ENCODE results near the gene RHBDL3.
"Not testable (repeated sequence)": the region's sequence is repeated elsewhere in the genome, so short reads cannot be mapped to it uniquely, and the experiment has no call there.

Gene RHBDL3

DNA sequence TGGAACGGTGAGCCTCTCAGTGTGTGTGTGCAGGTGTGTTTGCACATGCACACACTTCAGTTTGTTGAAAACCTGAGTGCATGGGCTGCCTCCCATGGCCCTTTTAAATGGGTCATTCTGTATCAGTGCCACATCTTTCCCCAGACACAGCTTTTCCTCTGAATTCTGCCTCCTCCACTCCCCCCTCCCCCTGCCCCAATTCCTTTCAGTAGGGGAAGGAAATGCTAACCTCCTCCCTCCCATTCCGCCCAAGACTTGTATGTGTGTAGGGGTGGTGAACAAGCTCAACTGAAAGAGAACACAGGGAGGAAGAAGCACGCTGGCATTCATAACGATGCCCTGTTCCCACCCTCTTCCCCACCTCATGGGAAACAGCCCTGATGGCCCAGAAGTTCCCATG is 42.0 kb downstream of the RHBDL3 start:
- Histone ChIP-seq H3K4me1 (ENCODE audit: control insufficient read depth, insufficient read depth, low read length) (peaks cover 31% of the 10 kb centered on the region), H3K9ac (ENCODE audit: low read length) (no peak overlapping the region), H3K9me3 (ENCODE audit: control insufficient read depth, insufficient read depth, low read depth, low read length) (no peaks in the 10 kb centered on the region), H3K27ac (ENCODE audit: low read depth, low read length) (no peak overlapping the region), H3K4me3 (ENCODE audit: low read depth, low read length) (no peak overlapping the region), H3K36me3 (ENCODE audit: control insufficient read depth, insufficient read depth, low read length) (no peaks in the 10 kb centered on the region; the same call in 1 of the 2 replicates), H3K27me3 (ENCODE audit: control insufficient read depth, insufficient read depth, low read length) (no peaks in the 10 kb centered on the region)

DNA sequence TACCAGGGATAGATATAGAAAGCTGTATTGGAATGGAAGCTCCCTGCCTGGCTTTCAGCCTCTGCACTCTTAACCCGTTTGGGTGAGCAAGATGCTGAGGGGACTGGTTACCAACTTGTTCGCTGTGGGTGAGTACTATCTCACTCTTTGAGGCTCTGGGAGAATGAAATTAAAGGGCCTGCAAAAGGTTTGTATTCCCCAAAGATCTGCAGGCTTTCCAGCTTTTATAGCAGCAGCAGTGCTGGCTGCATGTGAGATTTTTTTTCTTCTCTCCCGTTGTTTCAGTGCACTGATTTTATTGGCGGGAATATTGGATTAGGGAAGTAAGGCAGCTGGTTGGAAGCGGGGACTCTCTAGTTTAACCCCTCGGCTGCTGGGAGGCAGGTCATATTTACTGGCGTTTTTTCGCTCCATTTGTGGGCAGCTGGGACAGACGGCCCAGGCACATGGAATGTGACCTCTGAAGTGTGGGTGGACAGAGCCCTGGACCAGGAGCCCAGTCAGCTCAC is 45.5 kb downstream of the RHBDL3 start:
- Histone ChIP-seq H3K9me3 (ENCODE audit: control insufficient read depth, insufficient read depth, low read depth, low read length) (no peaks in the 10 kb centered on the region), H3K27ac (ENCODE audit: low read depth, low read length) (no peak overlapping the region), H3K4me3 (ENCODE audit: low read depth, low read length) (no peak overlapping the region), H3K4me1 (ENCODE audit: control insufficient read depth, insufficient read depth, low read length) (peaks cover 13% of the 10 kb centered on the region), H3K36me3 (ENCODE audit: control insufficient read depth, insufficient read depth, low read length) (no peaks in the 10 kb centered on the region; the same call in 1 of the 2 replicates), H3K27me3 (ENCODE audit: control insufficient read depth, insufficient read depth, low read length) (no peaks in the 10 kb centered on the region), H3K9ac (ENCODE audit: low read length) (no peak overlapping the region)

DNA sequence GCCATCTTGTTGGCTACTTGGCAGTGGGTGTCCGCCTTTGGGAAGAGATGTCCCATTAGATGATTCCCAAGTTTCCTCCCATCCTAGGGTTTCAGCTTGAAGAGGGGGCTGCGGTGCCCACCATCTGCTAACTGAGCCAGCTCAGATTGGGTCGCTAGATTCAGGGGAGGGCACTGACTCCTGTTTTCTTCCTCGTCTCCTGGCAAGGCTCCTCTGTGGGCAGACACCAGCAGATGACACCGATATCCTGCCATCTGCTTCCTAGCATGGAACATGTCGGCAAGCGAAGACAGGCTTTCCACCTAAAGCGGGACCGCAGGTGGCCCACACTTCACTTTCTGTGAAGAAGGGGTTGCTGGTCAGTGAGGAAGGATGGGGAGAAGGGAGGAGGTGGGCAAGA is 49.0 kb downstream of the RHBDL3 start:
- no peaks in the 10 kb centered on the region for H3K9me3 ChIP-seq (ENCODE audit: control insufficient read depth, insufficient read depth, low read depth, low read length)
- H3K27ac ChIP-seq (ENCODE audit: low read depth, low read length) = no peak overlapping the region
- H3K4me3 ChIP-seq (ENCODE audit: low read depth, low read length) = no peak overlapping the region
- no peaks in the 10 kb centered on the region for H3K36me3 ChIP-seq (ENCODE audit: control insufficient read depth, insufficient read depth, low read length)
- H3K27me3 ChIP-seq (ENCODE audit: control insufficient read depth, insufficient read depth, low read length) = no peaks in the 10 kb centered on the region
- H3K4me1 ChIP-seq (ENCODE audit: control insufficient read depth, insufficient read depth, low read length) = peaks cover 15% of the 10 kb centered on the region
- no peak overlapping the region for H3K9ac ChIP-seq (ENCODE audit: low read length)

DNA sequence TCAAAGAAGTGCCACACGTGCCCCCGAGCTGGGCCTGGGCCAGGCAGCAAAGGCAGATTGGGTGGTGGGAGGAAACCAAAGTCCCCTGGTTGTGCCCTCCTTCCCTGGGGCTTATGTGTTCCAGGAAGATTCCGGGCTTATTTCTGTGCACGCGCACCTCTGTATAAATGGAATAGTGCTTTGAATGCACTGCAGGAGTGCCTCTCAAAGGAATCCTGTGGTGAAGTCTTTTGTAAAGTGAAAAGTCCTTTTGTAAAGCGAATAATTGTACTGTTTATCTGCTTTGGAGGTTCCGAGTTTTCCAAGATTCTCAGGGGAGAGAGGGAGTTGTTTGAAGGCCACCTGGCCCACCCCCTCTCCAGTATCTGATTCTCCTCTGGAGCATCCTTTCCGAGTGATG is 49.5 kb downstream of the RHBDL3 start:
- H3K36me3 ChIP-seq (ENCODE audit: control insufficient read depth, insufficient read depth, low read length) = no peaks in the 10 kb centered on the region
- no peak overlapping the region for H3K27ac ChIP-seq (ENCODE audit: low read depth, low read length)
- peaks cover 15% of the 10 kb centered on the region for H3K4me1 ChIP-seq (ENCODE audit: control insufficient read depth, insufficient read depth, low read length)
- H3K9ac ChIP-seq (ENCODE audit: low read length) = no peak overlapping the region
- no peaks in the 10 kb centered on the region for H3K27me3 ChIP-seq (ENCODE audit: control insufficient read depth, insufficient read depth, low read length)
- no peak overlapping the region for H3K4me3 ChIP-seq (ENCODE audit: low read depth, low read length)
- H3K9me3 ChIP-seq (ENCODE audit: control insufficient read depth, insufficient read depth, low read depth, low read length) = no peaks in the 10 kb centered on the region

DNA sequence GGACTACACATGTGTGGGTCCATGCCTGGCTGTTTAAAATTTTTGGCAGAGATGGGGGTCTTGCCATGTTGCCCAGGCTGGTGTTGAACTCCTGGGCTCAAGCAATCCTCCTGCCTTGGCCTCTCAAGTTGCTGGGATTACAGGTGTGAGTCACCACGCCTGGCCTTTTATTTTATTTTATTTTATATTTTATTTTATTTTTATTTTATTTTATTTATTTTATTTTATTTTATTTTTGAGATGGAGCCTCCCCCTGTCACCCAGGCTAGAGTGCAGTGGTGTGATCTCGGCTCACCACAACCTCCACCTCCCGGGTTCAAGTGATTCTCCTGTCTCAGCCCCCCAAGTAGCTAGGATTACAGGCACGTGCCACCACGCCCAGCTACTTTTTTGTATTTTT is 51.0 kb downstream of the RHBDL3 start:
- H3K36me3 ChIP-seq (ENCODE audit: control insufficient read depth, insufficient read depth, low read length); H3K27ac ChIP-seq (ENCODE audit: low read depth, low read length); H3K9ac ChIP-seq (ENCODE audit: low read length); H3K4me3 ChIP-seq (ENCODE audit: low read depth, low read length); H3K27me3 ChIP-seq (ENCODE audit: control insufficient read depth, insufficient read depth, low read length); H3K9me3 ChIP-seq (ENCODE audit: control insufficient read depth, insufficient read depth, low read depth, low read length): not testable (repeated sequence)
- H3K4me1 ChIP-seq (ENCODE audit: control insufficient read depth, insufficient read depth, low read length) = peaks cover 15% of the 10 kb centered on the region

DNA sequence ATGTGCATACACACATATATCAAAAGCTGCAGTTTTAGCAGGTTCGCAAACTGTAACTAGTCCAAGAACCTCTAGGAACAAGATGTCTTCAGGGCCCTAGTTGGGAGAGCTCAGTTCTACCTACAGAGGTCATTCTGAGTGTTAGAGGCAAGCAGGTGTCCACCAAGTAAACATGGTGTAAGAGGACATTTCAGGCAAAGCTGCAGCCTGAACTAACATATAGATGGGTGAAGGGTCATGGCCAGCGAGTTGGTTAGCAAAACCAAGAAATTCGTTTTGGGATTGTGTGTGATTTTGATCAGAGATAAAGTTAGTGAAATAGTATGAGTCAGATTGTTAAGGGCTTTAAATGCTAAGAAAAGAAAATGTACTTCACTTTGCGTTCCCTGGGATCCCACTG is 51.7 kb downstream of the RHBDL3 start:
- no peak overlapping the region for H3K9ac ChIP-seq (ENCODE audit: low read length)
- H3K9me3 ChIP-seq (ENCODE audit: control insufficient read depth, insufficient read depth, low read depth, low read length) = no peaks in the 10 kb centered on the region
- H3K27ac ChIP-seq (ENCODE audit: low read depth, low read length) = no peak overlapping the region
- no peaks in the 10 kb centered on the region for H3K36me3 ChIP-seq (ENCODE audit: control insufficient read depth, insufficient read depth, low read length)
- H3K4me3 ChIP-seq (ENCODE audit: low read depth, low read length) = no peak overlapping the region
- peaks cover 15% of the 10 kb centered on the region for H3K4me1 ChIP-seq (ENCODE audit: control insufficient read depth, insufficient read depth, low read length)
- H3K27me3 ChIP-seq (ENCODE audit: control insufficient read depth, insufficient read depth, low read length) = no peaks in the 10 kb centered on the region

DNA sequence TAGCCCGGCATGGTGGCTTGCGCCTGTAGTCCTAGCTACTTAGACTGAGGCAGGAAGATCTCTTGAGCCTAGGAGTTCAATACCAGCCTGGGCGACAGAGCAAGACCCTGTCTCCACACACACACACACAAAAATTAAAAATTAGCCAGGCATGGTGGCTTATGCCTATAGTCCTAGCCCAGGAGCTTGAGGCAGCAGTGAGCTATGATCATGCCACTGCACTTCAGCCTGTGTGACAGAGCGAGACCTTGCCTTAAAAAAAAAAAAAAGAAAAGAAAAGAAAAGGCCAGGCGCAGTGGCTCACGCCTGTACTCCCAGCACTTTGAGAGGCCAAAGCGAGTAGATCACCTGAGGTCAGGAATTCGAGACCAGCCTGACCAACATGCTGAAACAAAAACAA is 52.4 kb downstream of the RHBDL3 start:
- no peaks in the 10 kb centered on the region for H3K27me3 ChIP-seq (ENCODE audit: control insufficient read depth, insufficient read depth, low read length)
- H3K36me3 ChIP-seq (ENCODE audit: control insufficient read depth, insufficient read depth, low read length) = no peaks in the 10 kb centered on the region
- no peak overlapping the region for H3K27ac ChIP-seq (ENCODE audit: low read depth, low read length)
- H3K9ac ChIP-seq (ENCODE audit: low read length) = no peak overlapping the region
- no peaks in the 10 kb centered on the region for H3K9me3 ChIP-seq (ENCODE audit: control insufficient read depth, insufficient read depth, low read depth, low read length)
- peaks cover 19% of the 10 kb centered on the region for H3K4me1 ChIP-seq (ENCODE audit: control insufficient read depth, insufficient read depth, low read length)
- no peak overlapping the region for H3K4me3 ChIP-seq (ENCODE audit: low read depth, low read length)

DNA sequence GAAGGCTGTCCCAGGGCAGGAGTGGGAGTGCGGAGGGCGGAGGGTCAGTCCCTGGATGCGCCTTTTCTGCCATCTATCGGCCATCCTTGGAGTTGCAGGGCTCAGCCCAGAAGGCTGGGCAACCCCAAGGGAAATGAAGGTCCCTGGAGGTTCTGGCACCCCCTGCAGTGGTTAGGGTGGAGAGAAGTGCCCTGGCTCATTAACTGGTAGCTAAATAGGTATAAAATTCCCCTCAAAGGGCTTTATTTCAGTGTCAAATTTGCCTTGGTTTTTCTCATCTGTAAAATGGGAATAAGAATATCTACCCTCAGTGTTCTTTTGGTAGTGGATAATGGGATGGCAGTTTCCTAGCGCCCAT is 53.9 kb downstream of the RHBDL3 start:
- H3K27ac ChIP-seq (ENCODE audit: low read depth, low read length) = no peak overlapping the region
- H3K4me3 ChIP-seq (ENCODE audit: low read depth, low read length) = no peak overlapping the region
- H3K27me3 ChIP-seq (ENCODE audit: control insufficient read depth, insufficient read depth, low read length) = no peaks in the 10 kb centered on the region
- H3K36me3 ChIP-seq (ENCODE audit: control insufficient read depth, insufficient read depth, low read length) = no peaks in the 10 kb centered on the region
- no peak overlapping the region for H3K9ac ChIP-seq (ENCODE audit: low read length)
- H3K9me3 ChIP-seq (ENCODE audit: control insufficient read depth, insufficient read depth, low read depth, low read length) = no peaks in the 10 kb centered on the region
- peaks cover 33% of the 10 kb centered on the region for H3K4me1 ChIP-seq (ENCODE audit: control insufficient read depth, insufficient read depth, low read length)

DNA sequence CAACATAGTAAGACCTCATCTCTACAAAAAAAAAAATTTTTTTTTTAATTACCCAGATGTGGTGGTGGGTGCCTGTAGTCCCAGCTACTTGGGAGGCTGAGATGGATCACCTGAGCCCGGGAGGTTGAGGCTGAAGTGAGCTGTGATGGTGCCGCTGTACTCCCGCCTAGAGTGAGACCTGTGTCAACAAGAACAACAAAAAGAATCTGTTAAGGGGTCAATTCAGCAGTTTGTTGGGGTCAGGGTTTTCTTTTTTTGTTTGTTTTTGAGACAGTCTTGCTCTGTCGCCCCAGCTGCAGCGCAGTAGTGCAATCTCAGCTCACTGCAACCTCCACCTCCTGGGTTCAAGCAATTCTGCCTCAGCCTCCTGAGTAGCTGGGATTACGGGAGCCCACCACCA is 54.4 kb downstream of the RHBDL3 start:
- not testable (repeated sequence) for H3K9me3 ChIP-seq (ENCODE audit: control insufficient read depth, insufficient read depth, low read depth, low read length); H3K4me3 ChIP-seq (ENCODE audit: low read depth, low read length); H3K9ac ChIP-seq (ENCODE audit: low read length); H3K27me3 ChIP-seq (ENCODE audit: control insufficient read depth, insufficient read depth, low read length); H3K27ac ChIP-seq (ENCODE audit: low read depth, low read length); H3K36me3 ChIP-seq (ENCODE audit: control insufficient read depth, insufficient read depth, low read length)
- peaks cover 31% of the 10 kb centered on the region for H3K4me1 ChIP-seq (ENCODE audit: control insufficient read depth, insufficient read depth, low read length)

DNA sequence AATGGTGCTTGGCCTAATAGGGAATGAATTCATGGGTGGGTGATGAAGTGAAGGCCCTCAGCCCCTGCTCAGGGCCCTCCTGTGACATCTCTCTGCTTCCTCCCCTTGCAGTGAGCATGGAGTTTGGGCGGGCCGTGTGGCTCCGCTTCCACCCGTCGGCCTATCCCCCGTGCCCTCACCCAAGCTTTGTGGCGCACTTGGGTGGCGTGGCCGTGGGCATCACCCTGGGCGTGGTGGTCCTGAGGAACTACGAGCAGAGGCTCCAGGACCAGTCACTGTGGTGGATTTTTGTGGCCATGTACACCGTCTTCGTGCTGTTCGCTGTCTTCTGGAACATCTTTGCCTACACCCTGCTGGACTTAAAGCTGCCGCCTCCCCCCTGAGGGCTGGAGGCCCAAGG is 55.2 kb downstream of the RHBDL3 start:
- Histone ChIP-seq H3K36me3 (ENCODE audit: control insufficient read depth, insufficient read depth, low read length) (no peaks in the 10 kb centered on the region), H3K27ac (ENCODE audit: low read depth, low read length) (no peak overlapping the region), H3K9me3 (ENCODE audit: control insufficient read depth, insufficient read depth, low read depth, low read length) (no peaks in the 10 kb centered on the region), H3K9ac (ENCODE audit: low read length) (no peak overlapping the region), H3K27me3 (ENCODE audit: control insufficient read depth, insufficient read depth, low read length) (no peaks in the 10 kb centered on the region), H3K4me1 (ENCODE audit: control insufficient read depth, insufficient read depth, low read length) (peaks cover 24% of the 10 kb centered on the region), H3K4me3 (ENCODE audit: low read depth, low read length) (no peak overlapping the region)

DNA sequence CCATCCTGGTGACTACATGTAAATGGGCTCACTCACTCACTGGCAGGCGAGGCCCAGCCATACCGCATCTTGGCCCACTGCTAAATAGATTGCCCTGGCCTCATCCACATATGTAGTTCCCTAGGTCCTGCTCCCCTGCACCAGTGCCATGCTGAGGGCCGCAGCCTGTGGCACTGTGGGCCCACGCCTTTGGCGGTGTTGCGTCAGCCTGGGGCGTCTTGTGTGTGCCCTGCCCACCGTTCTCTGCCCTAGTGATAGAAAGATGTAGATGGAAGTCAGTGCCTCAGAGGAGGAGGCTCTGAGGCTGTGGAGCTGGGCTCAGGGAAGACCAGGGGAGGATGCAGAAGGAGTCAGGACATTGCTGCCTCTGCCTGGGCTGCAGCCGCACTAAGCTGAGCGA is 57.4 kb downstream of the RHBDL3 start:
- Histone ChIP-seq H3K9ac (ENCODE audit: low read length) (no peak overlapping the region), H3K4me1 (ENCODE audit: control insufficient read depth, insufficient read depth, low read length) (peaks cover 24% of the 10 kb centered on the region)

More for the DNA sequence above, 57.4 kb downstream of the RHBDL3 start:
- Histone ChIP-seq H3K9me3 (ENCODE audit: control insufficient read depth, insufficient read depth, low read depth, low read length) (no peaks in the 10 kb centered on the region), H3K27me3 (ENCODE audit: control insufficient read depth, insufficient read depth, low read length) (no peaks in the 10 kb centered on the region), H3K36me3 (ENCODE audit: control insufficient read depth, insufficient read depth, low read length) (no peaks in the 10 kb centered on the region), H3K27ac (ENCODE audit: low read depth, low read length) (no peak overlapping the region), H3K4me3 (ENCODE audit: low read depth, low read length) (no peak overlapping the region)
